PC-9 (cell line): ENCODE measurements around the gene RCBTB2. TPM values are rescaled to one million over a fixed set of nuclear protein-coding genes. Genes with fewer than 3 reads are reported as not detected.
A peak's percentile ranks its signal among the peaks of the same experiment; 100 is the strongest.

Experiments
- BruUV-seq: library from RNA; stranded (reverse); fragments of 400-500 nt; replicated peaks from 2 replicates; lab custom pipeline; 2021; lab: Mats Ljungman, UMichigan
- CTCF ChIA-PET: fragments of 300-600 bp; sonication (Branson Sonifier 250); formaldehyde crosslinking; loops from one replicate; lab custom pipeline; 2022; ENCODE audit warnings: antibody characterized with exemption; lab: Charles Lee
- POLR2A ChIA-PET: fragments of 300-600 bp; sonication (Branson Sonifier 250); formaldehyde crosslinking; loops from one replicate; lab custom pipeline; 2022; ENCODE audit warnings: antibody characterized with exemption; ENCODE audit not compliant: unreplicated experiment; lab: Charles Lee
- DNase-seq, 2 experiments: peaks; one replicate each; pipeline versions ENCODE4 v3.0.0 to v3.0.0-alpha.2; 2015 to 2022; ENCODE audit warnings: mixed read lengths in 1 of 2
- H2AFZ ChIP-seq: fragments of 200-600 bp; sonication (generic); 2 replicates; pipeline ENCODE4 v1.8.1; 2017; ENCODE audit warnings: antibody characterized with exemption
- H3F3A ChIP-seq: fragments of 200-600 bp; sonication (generic); 2 replicates; pipeline ENCODE4 v1.8.1; 2017; ENCODE audit warnings: antibody characterized with exemption, mild to moderate bottlenecking, low read depth; ENCODE audit not compliant: insufficient read depth
- H3K27ac ChIP-seq: fragments of 200-600 bp; sonication (generic); 2 replicates; pipeline ENCODE4 v1.6.1; 2016; ENCODE audit warnings: mixed run types
- H3K27me3 ChIP-seq: fragments of 200-600 bp; sonication (generic); 2 replicates; pipeline ENCODE4 v1.6.1; 2016; ENCODE audit warnings: low read depth, mixed run types; ENCODE audit not compliant: insufficient read depth
- H3K36me3 ChIP-seq: fragments of 200-600 bp; sonication (generic); 2 replicates; pipeline ENCODE4 v1.6.1; 2016; ENCODE audit warnings: low read depth, mixed run types
- H3K4me1 ChIP-seq: fragments of 200-600 bp; sonication (generic); replicated peaks from 2 replicates; pipeline ENCODE4 v1.6.1; 2016; ENCODE audit warnings: mixed run types; ENCODE audit not compliant: insufficient read depth
- H3K4me2 ChIP-seq: fragments of 200-600 bp; sonication (generic); 2 replicates; pipeline ENCODE4 v1.6.1; 2017; ENCODE audit warnings: mixed run types
- H3K4me3 ChIP-seq: fragments of 200-600 bp; sonication (generic); 2 replicates; pipeline ENCODE4 v1.6.1; 2016; ENCODE audit warnings: mixed run types
- H3K79me2 ChIP-seq: fragments of 200-600 bp; sonication (generic); 2 replicates; pipeline ENCODE4 v1.6.1; 2017; ENCODE audit warnings: low read depth, mixed run types
- H3K9me2 ChIP-seq: fragments of 200-600 bp; sonication (generic); 2 replicates; pipeline ENCODE4 v1.8.1; 2017; ENCODE audit warnings: mild to moderate bottlenecking; ENCODE audit not compliant: insufficient read depth
- H3K9me3 ChIP-seq: fragments of 200-600 bp; sonication (generic); 2 replicates; pipeline ENCODE4 v1.8.1; 2016; ENCODE audit warnings: low read depth; ENCODE audit not compliant: insufficient read depth
- H4K20me1 ChIP-seq: fragments of 200-600 bp; sonication (generic); 2 replicates; pipeline ENCODE4 v1.8.1; 2017; ENCODE audit not compliant: insufficient read depth
- EZH2 ChIP-seq: fragments of 200-600 bp; sonication (generic); IDR thresholded peaks from 2 replicates; pipeline ENCODE4 v1.8.0; 2017; ENCODE audit warnings: antibody characterized with exemption, low read depth
- intact Hi-C: fragments of 100-400 bp; cut with micrococcal nuclease; formaldehyde crosslinking; loops from one replicate; pipeline ENCODE4 v1.10.0; 2022; ENCODE audit not compliant: unreplicated experiment
- total RNA-seq: library from RNA; stranded (reverse); gene quantifications from 2 replicates; pipeline ENCODE4 v1.2.3, GENCODE V29; 2021
- TF ChIP-seq, protein P1 (sequence below): fragments of 200-600 bp; sonication (generic); conservative IDR thresholded peaks from 2 replicates; pipeline ENCODE4 v1.6.1; 2017; ENCODE audit warnings: mixed run types, antibody characterized with exemption, mild to moderate bottlenecking, moderate library complexity

RCBTB2 gene
- total RNA-seq, 1 experiment from 2014 or later = 2.6 TPM

- ChIA-PET POLR2A (interaction anchor here (0.6 to 0.7 kb wide), 4 partner anchors 119 to 531 kb away, joined by 3 to 6 read pairs (median 3); no protein-coding TSS in a partner anchor), CTCF (interaction anchor here (1.1 kb wide), 1 partner anchor 48 kb away, joined by 4 read pairs; no protein-coding TSS in a partner anchor)
- Histone ChIP-seq H3K4me3 (peak overlapping the region; percentile 94), H3K4me2 (peak overlapping the region; percentile 88), H4K20me1 (no peaks in the 10 kb centered on the region), H3K9me3 (no peaks in the 10 kb centered on the region), H3F3A (peaks cover 6% of the 10 kb centered on the region), H3K4me1 (0 out of 2 replicates have a peak, but pooled peaks cover 8% of the 10 kb centered on the region), H3K36me3 (no peaks in the 10 kb centered on the region), H3K79me2 (no peaks in the 10 kb centered on the region), H3K9me2 (no peaks in the 10 kb centered on the region; the same call in 1 of the 2 replicates), H2AFZ (peak overlapping the region; percentile 98), H3K27ac (no peak overlapping the region), H3K27me3 (no peaks in the 10 kb centered on the region)
- BruUV-seq = no TSS peak
- intact Hi-C loops = loop anchor here (5.0 kb wide), 1 partner anchor 119 kb away; the partner anchor contains the start of gene LPAR6
- TF ChIP-seq EZH2 = no peak
- TF ChIP-seq, protein P1, sequence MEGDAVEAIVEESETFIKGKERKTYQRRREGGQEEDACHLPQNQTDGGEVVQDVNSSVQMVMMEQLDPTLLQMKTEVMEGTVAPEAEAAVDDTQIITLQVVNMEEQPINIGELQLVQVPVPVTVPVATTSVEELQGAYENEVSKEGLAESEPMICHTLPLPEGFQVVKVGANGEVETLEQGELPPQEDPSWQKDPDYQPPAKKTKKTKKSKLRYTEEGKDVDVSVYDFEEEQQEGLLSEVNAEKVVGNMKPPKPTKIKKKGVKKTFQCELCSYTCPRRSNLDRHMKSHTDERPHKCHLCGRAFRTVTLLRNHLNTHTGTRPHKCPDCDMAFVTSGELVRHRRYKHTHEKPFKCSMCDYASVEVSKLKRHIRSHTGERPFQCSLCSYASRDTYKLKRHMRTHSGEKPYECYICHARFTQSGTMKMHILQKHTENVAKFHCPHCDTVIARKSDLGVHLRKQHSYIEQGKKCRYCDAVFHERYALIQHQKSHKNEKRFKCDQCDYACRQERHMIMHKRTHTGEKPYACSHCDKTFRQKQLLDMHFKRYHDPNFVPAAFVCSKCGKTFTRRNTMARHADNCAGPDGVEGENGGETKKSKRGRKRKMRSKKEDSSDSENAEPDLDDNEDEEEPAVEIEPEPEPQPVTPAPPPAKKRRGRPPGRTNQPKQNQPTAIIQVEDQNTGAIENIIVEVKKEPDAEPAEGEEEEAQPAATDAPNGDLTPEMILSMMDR = no peak
- no peak for DNase-seq
These were observed 1.2 kb downstream of the RCBTB2 start for GRCh38 chr13:48531416-48532255.

- DNase-seq = no peak
- no peak overlapping the region for H3K4me2 ChIP-seq
- POLR2A ChIA-PET = interaction anchor here (0.5 to 0.6 kb wide), 2 partner anchors 119 to 530 kb away, joined by 3 read pairs; no protein-coding TSS in a partner anchor
- H2AFZ ChIP-seq = no peak overlapping the region
- no TSS peak for BruUV-seq
- H3K4me1 ChIP-seq = 0 out of 2 replicates have a peak, but pooled peaks cover 8% of the 10 kb centered on the region
- H3K4me3 ChIP-seq = no peak overlapping the region
- no peaks in the 10 kb centered on the region; the same call in 1 of the 2 replicates for H3K9me2 ChIP-seq
- H3F3A ChIP-seq = peaks cover 6% of the 10 kb centered on the region
- intact Hi-C loops = loop anchor here (5.0 kb wide), 1 partner anchor 119 kb away; the partner anchor contains the start of gene LPAR6
- H3K27ac ChIP-seq = no peak overlapping the region
- no peaks in the 10 kb centered on the region for H4K20me1 ChIP-seq
- no peaks in the 10 kb centered on the region for H3K9me3 ChIP-seq
- no peaks in the 10 kb centered on the region for H3K79me2 ChIP-seq
- TF ChIP-seq EZH2 = no peak
- TF ChIP-seq, protein P1 = no peak
- H3K27me3 ChIP-seq = no peaks in the 10 kb centered on the region
- no peaks in the 10 kb centered on the region for H3K36me3 ChIP-seq
- CTCF ChIA-PET = interaction anchor here (0.6 kb wide), 1 partner anchor 142 kb away, joined by 4 read pairs; no protein-coding TSS in a partner anchor
These were observed 2.0 kb downstream of the RCBTB2 start for GRCh38 chr13:48530833-48531232.

DNA sequence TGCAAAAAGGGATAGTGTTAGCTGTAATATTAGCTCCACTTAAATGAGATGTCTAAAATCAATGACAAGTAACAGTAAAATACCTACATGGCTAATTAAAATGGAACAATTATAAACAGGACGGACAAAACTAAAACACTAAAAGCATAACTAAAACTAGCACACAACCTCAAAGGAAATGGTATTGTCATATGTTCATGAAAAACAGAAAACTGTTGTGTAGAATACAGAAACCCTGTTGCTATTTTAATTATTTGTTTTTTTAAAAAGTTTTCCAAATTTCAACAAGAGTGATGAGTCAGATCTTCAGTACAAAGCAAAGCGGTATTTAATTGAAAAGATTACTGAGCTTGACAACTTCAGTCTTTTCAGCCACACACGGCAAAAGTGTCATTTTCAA is 4.2 kb downstream of the RCBTB2 start:
- no TSS peak for BruUV-seq
- Histone ChIP-seq H3K27me3 (no peaks in the 10 kb centered on the region), H3K9me2 (no peaks in the 10 kb centered on the region; the same call in 1 of the 2 replicates), H3K4me1 (0 out of 2 replicates have a peak, but pooled peaks cover 8% of the 10 kb centered on the region), H4K20me1 (no peaks in the 10 kb centered on the region), H3K79me2 (no peaks in the 10 kb centered on the region), H3K4me3 (no peak overlapping the region), H3F3A (peaks cover 2% of the 10 kb centered on the region; the same call in 1 of the 2 replicates), H3K27ac (no peak overlapping the region), H2AFZ (no peak overlapping the region), H3K36me3 (no peaks in the 10 kb centered on the region), H3K9me3 (no peaks in the 10 kb centered on the region), H3K4me2 (no peak overlapping the region)
- no peak for TF ChIP-seq EZH2
- TF ChIP-seq, protein P1 = no peak
- ChIA-PET CTCF (no interaction called here), POLR2A (no interaction called here)
- intact Hi-C loops = no loop called here
- no peak for DNase-seq
